ELF-1 (cell line): ENCODE data around the gene SRI.
A peak's percentile ranks its signal among the peaks of the same experiment; 100 is the strongest.
"Not testable (repeated sequence)": the region's sequence is repeated elsewhere in the genome, so short reads cannot be mapped to it uniquely, and the experiment has no call there.

Experiments
- DNase-seq: peaks from one replicate; pipeline ENCODE4 v3.0.0-alpha.2; 2016; ENCODE audit warnings: low read depth, low spot score

SRI gene

DNA sequence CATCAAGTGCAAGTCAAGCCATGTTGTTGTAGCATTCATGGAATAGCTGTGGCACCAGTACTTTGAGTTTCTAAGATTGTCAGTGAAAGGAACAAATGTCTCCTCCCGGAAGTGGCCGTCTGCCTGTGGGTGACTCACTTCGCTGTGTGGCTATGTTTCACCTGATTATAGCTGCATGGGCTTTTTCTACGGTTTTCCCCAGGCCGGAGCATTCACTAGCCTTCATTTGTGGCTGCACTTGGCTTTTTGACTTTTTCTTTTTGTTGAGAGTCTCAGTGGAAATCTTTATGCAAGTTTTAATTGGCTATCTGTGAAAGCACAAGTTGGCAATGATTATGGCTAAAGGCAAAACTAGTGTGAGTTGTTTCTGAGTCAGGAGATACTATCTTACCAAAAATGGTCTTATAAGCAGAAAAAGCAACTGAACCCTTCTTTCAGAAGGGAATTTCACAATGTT, 35.0 kb downstream of the SRI start:
- DNase-seq, result no peak

DNA sequence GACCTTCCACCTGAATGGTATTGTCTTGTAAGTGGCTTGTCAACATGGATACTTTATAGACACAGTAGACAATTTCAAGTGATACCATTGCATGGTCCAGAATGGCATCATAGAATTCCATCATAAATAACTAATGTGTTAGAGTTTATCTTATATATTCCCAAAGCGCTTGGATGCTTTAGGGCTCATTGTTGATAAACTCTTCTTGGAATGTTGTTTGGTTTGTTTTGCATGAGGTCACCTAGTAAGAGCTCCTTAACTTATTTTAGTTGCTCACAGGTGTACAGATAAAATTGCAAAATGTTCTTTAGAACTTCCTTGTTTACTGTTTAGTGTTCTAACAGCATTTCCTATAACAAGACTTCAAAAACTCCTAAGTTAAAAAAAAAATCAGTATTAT, 36.8 kb downstream of the SRI start:
- no peak for DNase-seq

- no peak for DNase-seq
Observed at GRCh38 chr7:88176190-88176589, 43.6 kb downstream of the SRI start.

GRCh38 chr7:88172842-88173241, 47.0 kb downstream of the SRI start:
- no peak for DNase-seq

DNA sequence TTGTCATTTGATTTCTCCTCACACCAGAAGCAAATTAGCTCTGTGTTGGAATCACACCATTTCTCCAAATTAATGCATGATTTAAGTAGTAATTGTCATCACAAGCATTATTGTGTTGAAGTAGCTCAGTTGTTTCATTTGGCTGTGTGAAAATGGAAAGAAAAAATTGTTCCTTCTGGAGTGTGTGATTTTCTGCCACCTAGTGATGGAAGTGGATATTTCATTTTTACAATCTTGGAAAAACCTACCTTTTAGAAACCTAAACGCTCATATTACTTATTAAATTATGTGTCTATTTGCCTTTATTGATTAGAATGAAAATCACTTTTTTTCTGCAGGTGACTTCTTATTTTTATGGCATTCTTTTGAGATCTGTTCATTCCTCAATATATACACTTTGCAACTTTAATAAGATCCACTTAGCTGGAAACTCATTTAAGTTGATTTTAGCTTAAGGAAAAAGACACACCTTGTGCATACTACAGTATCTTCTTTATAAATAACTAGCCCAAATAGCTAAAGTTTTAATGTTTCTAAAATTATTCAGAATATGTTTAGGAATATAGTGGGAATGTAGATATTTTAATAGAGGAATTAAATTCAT, 50.0 kb downstream of the SRI start:
- no peak for DNase-seq

DNA sequence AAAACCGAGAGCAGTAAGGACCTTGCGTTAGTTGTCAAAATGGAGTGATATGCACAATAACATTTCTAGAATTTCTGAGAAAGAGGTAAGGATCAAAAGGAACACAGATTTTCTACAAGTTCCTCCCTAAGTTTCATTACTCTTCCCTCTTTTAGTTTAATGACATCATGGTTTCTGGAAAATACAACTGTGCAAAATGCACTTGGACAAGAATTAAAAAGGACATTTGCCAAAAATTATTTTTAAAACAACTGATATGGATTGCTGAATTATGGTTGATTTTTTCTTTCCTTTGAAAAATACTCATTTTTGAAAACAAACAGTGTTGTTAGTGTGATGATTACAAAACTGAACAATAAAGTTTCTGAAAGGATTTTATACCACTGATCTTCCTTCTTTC, 52.1 kb downstream of the SRI start:
- no peak for DNase-seq

DNA sequence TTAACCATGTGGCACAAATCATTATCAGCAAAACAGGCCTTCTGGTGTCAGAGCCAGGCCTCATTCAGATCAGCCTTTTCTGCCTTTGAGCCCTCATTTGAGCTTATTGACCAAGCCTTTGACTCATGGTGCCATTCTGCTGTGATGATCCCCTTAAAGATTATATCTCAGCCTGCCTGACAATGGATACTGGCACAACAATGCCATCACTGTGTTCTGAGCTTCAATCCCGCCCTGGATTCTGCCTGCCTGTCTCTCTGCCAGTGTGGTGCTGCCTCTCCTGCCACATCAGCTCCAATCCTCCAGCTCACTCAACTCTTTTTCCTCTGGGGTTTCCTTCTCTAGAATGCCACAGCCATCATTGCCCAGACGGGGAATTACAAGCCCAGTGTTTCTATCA, 52.6 kb downstream of the SRI start:
- peak; percentile 13 for DNase-seq

DNA sequence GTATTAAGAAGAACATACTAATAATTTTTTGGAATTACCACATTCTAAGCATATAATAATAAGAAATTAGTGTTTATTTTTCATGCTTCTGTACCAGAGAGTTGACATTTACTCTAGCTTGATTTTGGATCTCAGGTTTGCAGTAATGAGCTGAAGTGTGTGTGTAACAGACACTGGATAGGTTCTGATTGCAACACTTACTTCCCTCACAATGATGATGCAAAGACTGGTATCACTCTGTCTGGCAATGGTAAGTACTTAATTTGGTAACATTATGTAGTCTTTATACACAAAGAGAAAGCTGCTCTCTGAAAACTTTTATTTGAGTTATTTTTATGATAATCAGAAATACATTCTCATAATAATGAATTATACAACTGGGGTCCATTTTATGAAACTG, 54.1 kb downstream of the SRI start:
- no peak for DNase-seq

GRCh38 chr7:88159741-88160140, 60.1 kb downstream of the SRI start:
- DNase-seq, result not testable (repeated sequence)

- DNase-seq, result no peak
Observed at GRCh38 chr7:88156356-88156755, 63.5 kb downstream of the SRI start.

- no peak for DNase-seq
Observed at GRCh38 chr7:88155756-88156155, 64.1 kb downstream of the SRI start.
